GM21367 (cell line): ENCODE measurements around the gene PNPLA1.

Experiments used
- ATAC-seq: cut with Tn5 transposase; IDR thresholded peaks from one replicate; pipeline ENCODE4 v1.9.1; 2021; ENCODE audit not compliant: unreplicated experiment

The PNPLA1 gene

GRCh38 chr6:36314221-36315014, 44.6 kb downstream of the PNPLA1 start:
- ATAC-seq, result no peak

GRCh38 chr6:36315921-36316320, 46.1 kb downstream of the PNPLA1 start:
- no peak for ATAC-seq

DNA sequence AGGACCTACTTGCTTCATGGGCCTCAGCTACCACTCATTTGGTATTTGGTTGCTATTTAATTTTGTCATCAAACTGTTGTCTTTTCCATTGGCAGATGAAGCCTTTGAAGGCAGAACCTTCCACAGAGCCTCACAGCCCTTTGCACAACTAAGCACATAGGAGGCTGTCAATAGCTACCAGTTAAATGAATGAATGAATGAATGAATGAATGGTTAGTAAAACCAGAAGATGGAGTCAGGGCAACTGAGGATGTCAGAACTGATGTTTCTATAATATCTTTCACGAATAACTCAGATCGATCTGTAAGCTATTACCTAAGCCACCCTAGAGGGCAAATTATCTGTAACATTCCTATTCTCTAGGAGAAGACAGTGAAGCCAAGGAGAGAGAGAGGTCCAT, 47.8 kb downstream of the PNPLA1 start:
- no peak for ATAC-seq

DNA sequence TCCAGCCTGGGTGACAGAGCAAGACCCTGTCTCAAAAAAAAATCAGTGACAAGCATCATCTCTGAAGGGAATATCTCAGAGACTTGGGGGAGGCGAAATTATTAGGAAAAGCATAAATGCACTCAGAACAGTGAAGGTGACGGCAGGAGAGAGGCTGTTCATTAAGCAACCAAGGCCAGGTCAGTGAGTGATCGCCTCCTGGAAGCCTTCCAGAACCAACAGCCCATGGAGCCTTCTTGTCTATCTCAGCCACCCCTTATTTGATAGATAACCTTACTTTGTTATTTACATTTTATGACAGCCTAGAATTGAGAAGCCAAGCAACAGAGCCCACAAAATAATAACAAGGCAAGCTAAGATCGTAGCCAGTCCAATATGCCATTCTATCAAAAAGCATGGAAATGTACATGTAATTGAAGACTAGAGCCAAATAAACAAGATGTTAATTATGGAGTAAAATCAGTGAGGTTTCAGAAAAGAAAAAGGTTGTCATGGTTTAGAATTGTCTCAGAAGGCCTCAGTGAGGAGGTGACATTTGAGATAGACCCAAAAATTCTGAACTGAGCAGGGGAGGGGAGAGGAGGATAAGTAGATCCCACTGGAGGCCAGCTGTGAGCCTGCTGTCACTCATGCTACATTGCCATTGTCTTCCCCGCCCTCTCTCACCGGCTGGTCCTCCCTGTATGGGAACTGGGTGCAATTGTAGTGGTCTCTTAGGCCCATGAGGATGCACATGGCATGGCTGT, 49.0 kb downstream of the PNPLA1 start:
- ATAC-seq, result no peak

GRCh38 chr6:36319436-36319762, 49.5 kb downstream of the PNPLA1 start:
- ATAC-seq, result no peak

DNA sequence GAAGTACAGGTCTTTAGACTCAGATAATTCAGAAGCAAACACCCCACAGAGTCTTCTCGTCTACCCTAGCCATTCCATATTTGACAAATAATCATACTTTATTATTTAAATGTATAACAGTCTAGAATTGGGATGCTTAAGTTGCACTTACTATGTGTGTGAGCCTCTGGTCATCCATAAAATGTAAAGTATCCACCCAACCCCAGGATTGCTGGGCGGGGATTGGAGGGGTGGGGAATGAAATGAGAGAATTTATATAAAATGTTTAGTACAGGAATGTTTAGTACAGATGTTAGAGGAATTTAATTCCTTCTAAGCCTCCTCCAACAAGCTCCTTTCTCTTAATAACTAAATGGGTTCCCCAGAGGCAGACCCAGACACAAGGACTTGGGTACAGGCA, 50.0 kb downstream of the PNPLA1 start:
- no peak for ATAC-seq

DNA sequence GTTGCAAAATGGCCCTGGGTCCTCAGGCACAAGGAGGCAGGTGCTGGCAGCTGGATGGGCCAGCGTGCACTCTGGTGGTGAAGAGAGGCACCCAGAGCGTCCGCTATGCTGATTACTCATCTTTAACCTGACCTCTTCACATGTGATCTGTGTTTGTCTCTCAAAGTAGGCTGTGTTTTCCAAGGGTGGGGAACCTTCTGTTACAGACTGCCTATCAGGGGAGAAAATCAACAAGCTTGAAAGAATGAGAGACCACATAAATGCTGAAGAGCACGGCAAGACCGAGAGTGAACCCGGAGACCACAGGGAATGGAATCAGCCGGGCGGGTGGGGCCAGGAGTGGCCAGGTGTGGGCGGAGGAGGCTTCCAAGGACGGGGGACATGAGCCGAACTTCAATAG, 50.6 kb downstream of the PNPLA1 start:
- no peak for ATAC-seq

DNA sequence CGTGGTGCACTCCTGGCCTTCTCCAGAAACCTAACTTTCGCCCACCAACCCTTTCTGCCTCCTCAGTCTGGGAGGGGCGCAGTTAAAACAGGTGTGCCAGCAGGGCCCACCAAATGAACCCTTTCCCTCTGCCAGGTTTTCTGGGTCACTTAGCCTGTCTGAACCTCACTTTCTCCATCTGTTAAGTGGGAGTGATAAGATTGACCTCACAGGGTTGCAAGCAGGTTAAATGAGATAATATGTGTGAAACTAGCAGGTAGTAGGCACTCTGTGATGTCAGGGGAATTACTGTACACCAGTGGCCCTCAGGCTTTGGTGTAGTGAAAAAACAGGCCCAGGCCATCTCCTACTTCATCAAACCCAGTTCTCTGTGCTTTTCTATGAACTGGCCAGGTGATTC, 52.7 kb downstream of the PNPLA1 start:
- no peak for ATAC-seq

GRCh38 chr6:36323062-36323461, 53.2 kb downstream of the PNPLA1 start:
- ATAC-seq, result no peak

DNA sequence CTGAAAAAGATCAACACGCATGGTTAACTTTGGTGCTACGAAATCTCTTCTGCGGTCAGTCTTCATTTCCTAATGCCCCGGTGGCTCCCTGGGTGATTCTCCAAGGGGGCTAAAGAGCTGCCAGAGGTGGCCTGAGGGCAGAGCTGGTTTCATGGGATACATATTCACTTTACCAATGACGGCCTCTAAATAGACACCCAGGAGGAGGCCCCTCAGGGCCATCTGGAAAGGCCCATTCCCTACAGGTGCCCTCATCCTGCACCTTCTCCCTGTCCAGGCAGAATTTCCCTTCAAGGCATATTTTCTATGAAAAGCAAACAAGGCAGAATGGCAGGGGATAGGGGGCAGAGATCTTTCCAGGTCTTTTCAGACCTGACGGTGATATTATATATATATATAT, 54.3 kb downstream of the PNPLA1 start:
- ATAC-seq, result no peak

DNA sequence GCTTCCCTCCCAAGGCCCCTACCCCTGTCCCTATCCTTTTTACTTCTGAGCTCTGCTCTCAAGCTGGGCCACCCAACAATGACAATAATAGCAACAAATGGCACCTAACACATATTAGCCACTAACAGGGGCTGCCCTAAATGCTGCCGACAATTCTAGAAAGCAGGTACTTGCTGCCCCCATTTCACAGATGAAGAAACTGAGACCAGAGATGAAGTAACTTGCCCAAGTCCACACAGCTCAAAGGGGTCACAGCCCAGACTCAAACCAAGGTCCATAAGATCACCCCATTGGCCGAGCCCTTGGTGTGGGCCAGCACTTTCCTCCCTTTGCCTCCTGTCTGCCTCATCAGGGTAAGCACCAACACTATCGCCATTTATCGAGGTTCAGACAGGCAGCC, 54.9 kb downstream of the PNPLA1 start:
- ATAC-seq, result no peak

DNA sequence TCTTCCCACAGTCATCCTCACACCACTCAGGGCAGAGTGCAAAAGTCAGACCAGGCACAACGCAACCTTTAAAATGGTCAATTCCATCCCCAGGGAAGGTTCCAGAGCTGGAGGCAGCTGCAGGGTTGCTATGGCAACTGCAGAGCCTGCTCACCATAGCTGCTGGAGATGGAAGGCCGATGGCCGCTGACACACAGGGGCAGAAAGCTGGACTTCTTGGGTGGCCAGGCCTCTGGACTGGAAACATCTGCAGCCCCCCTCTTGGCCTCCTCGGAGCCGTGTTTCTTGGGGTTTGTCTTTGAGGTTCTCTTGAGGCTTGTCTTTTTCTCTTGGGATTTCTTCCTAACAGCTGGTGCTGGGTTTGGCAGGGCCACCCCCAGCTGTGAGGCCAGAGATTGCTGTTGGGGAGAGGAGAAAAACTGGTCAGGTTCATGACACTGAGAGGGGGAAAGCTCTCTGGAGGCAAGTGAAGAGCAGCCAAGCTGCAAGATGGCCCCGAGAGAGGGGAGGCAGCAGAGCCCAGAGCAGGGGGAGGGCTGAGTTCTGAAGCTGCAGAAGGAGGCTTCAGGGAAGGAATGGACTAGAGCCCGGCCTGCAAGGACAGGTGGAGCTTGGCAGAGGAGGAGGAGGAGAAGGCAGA, 56.6 kb downstream of the PNPLA1 start:
- no peak for ATAC-seq

GRCh38 chr6:36327226-36327918, 57.5 kb downstream of the PNPLA1 start:
- ATAC-seq, result no peak

DNA sequence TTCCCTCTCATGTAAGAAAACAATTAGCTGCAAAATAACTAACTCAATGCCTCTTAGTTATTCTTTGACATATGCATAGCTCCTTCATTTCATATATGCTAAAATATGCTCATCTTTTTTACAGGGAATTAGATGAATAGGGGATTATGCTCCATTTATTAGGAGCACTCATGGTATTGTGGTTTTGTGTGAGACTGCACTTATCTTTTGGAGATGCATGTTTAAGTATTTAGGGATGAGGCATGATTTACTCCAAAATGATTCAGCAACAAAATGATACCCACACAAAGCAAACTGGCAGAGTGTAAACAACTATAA, 58.0 kb downstream of the PNPLA1 start:
- ATAC-seq, result no peak

DNA sequence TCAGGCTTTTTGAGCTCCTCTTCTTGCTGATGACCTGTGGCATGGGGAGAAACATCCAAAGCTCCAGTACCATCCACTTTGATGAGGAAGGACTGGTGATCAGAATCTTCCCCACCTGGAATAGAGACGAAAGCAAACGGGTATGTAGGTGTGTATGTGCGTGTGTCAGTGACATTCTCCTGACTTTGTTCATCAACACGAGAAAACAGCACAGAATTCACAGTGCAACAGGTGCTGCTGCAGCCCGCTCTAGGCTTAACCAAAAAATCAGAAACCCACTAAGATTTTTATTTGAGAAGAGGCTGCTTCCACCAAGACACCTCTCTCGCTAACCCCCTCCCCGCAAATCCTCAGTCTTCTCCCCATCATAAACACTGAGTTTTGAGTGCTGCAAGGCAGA, 58.7 kb downstream of the PNPLA1 start:
- no peak for ATAC-seq

GRCh38 chr6:36329798-36330291, 60.0 kb downstream of the PNPLA1 start:
- ATAC-seq, result no peak

DNA sequence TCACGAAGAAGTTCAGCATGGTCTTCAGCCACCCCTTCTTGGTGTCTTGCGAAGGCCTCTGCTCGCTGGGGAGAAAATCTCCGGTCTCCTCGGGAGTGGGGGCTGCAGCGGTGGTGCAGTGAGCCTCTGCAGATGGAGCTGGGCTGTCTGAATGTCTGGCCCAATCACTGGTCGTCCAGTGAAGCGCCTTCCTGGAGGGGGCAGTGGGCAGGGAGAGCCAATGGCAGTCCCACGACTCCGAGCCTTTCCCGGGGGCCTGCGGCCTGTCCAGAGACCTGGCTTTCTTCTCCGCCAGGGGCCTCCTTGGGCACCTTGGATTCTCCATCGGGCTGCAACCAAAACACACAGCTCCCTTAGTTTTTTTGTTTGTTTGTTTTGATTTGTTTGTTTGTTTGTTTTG, 60.5 kb downstream of the PNPLA1 start:
- ATAC-seq, result no peak

DNA sequence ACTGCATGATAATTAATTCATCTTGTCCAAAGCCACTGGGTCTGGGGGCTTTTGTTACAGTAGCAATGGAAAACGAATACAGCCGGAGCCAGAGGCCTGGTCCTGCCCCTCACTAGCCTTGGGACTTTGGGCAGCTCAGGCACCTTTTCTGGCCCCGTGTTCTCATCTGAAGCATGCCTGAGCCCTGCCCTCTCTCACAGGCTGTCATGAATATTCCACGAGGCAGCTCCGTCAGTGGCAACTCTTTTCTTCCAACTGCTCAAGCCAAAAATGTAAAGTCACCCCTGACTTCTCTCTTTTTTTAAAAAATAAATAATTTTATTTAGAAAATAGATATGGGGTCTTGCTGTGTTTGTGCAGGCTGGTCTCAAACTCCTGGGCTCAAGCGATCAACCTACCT, 61.5 kb downstream of the PNPLA1 start:
- ATAC-seq, result no peak

GRCh38 chr6:36333171-36333895, 63.5 kb downstream of the PNPLA1 start:
- no peak for ATAC-seq

GRCh38 chr6:36333931-36334725, 64.3 kb downstream of the PNPLA1 start:
- ATAC-seq, result no peak
